GM13976 (cell line): ENCODE data around the gene TP53BP2.
"Not testable (repeated sequence)": the region's sequence is repeated elsewhere in the genome, so short reads cannot be mapped to it uniquely, and the experiment has no call there.

Experiments
- DNase-seq: peaks from one replicate; pipeline ENCODE4 v3.0.0; 2012; ENCODE audit warnings: low spot score
- CTCF ChIP-seq: IDR thresholded peaks from 2 replicates; pipeline ENCODE4 v1.5.1; 2012; ENCODE audit warnings: borderline replicate concordance, mild to moderate bottlenecking; ENCODE audit not compliant: insufficient read depth; ENCODE audit errors: extremely low read depth, missing control alignments, control extremely low read depth
- in situ Hi-C: fragments of 300-500 bp; cut with MboI; formaldehyde crosslinking; loops from one replicate; pipeline ENCODE4 v1.12.0; 2022; ENCODE audit warnings: low sequenced_read_pairs, mixed read lengths, inconsistent platforms; ENCODE audit not compliant: unreplicated experiment

Gene TP53BP2

DNA sequence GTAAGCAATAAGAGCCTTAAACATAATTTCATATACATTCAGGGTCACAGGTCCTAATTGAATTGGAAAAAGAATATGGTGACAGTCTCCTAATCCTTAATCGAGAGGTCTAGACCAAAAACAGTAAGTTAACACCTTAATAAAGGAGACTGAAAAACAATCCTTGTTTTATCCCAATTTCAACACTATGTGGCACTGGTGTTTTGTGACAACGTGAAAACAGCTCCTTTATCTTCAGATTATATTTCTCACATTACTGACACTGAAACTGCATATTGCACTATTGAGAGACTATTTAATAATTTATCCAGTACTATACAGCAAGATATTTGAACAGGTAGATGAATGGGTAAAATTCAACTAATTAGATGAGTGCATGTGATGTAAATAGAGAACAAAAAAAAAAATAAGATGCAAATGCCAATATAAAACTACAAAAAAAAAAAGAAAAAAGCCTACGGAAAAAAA is 34.1 kb downstream of the TP53BP2 start:
- TF ChIP-seq CTCF, result peak; percentile 18
- peak; percentile 29 for DNase-seq
- in situ Hi-C loops, result loop anchor here (25.0 kb wide), 1 partner anchor 526 kb away; the partner anchor contains the start of gene NVL

DNA sequence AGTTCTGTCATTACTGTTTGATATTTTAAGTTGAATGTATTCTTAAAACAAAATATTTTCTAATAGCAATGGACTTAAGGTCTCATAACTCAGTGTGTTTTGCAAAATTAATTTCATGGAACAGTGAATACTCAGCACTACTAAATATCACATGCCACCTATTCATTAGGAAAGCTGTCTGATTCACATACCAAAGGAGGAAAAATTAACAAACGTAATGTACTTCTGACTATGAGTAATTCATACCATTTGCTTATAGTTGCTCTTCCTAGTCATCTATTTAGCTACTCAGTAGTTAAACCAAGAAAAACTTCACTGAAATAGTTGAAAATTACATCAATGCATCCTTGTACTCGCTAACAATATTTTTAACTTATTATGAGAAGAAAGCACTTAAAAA is 35.2 kb downstream of the TP53BP2 start:
- in situ Hi-C loops, result loop anchor here (25.0 kb wide), 1 partner anchor 527 kb away; the partner anchor contains the start of gene NVL
- no peak for TF ChIP-seq CTCF
- no peak for DNase-seq

GRCh38 chr1:223809905-223810304 is 35.8 kb downstream of the TP53BP2 start:
- not testable (repeated sequence) for DNase-seq
- in situ Hi-C loops, result loop anchor here (25.0 kb wide), 1 partner anchor 527 kb away; the partner anchor contains the start of gene NVL

GRCh38 chr1:223803211-223803610 is 42.5 kb downstream of the TP53BP2 start:
- DNase-seq, result no peak
- in situ Hi-C loops, result loop anchor here (25.0 kb wide), 1 partner anchor 534 kb away; the partner anchor contains the start of gene NVL
- no peak for TF ChIP-seq CTCF

DNA sequence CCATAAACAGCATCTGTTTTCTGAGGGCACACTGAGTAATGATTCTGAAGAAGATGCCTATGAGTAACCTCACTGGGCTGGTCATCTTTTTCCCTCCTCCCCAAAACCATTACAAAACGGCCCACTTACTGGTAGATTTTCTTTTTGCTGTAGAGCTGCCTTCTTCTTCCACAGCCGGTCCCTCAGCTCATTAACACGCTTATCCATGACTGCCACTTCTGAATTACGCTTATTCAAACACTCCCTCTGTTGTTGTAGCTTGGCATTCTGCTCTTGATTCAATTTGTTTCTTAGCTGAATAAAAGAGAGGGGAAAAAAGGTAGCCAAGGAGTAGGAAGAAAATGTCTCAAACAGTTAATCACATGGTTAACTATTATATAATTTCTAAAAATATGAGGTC is 43.1 kb downstream of the TP53BP2 start:
- no peak for TF ChIP-seq CTCF
- in situ Hi-C loops, result loop anchor here (25.0 kb wide), 1 partner anchor 535 kb away; the partner anchor contains the start of gene NVL

DNA sequence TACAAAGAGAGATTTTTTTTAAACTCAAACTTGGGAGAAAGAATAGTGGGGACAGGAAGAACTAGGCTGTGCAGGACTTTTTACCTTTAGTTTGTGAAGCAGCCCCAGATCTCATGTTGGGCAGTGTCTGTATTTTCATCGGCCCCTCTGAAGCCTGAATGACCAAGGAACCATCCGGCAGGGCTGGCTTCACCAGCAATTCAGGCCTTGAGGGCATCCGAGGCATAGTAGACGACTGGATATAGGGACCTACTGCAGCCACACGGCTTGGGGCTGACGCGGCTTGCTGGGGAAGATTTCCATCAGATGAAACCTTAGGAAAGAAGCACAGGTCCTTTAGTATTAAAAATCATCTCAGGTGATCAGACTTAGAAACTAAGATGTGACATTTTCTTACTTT is 43.7 kb downstream of the TP53BP2 start:
- DNase-seq, result no peak
- no peak for TF ChIP-seq CTCF
- in situ Hi-C loops, result loop anchor here (25.0 kb wide), 1 partner anchor 535 kb away; the partner anchor contains the start of gene NVL

More for the DNA sequence above, 43.1 kb downstream of the TP53BP2 start:
- no peak for DNase-seq

DNA sequence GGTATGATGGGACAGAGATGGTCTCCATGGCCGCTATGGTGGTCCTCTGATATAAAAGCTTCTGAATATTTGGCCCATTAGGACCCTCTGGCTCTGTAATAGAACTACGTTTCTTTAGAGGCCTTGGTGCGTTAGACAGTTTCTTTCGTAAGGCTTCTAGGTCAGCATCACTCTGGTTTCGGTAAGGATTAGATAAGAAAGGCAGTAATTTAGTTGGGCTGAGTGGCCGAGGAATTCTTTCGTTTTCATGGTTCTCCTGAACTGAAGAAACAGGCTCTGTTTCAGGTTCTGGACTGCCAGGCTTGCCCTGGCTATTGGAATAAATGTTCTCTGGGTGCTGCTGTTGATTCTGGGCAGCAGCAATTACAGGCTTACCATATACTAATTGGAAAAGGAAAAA is 49.5 kb downstream of the TP53BP2 start:
- no peak for TF ChIP-seq CTCF
- in situ Hi-C loops, result no loop called here
- no peak for DNase-seq
